GM13976 (cell line): Measurements from ENCODE around the gene TGFBR3.

Source experiments
- DNase-seq: peaks from one replicate; pipeline ENCODE4 v3.0.0; 2012; ENCODE audit warnings: low spot score
- in situ Hi-C: fragments of 300-500 bp; cut with MboI; formaldehyde crosslinking; loops from one replicate; pipeline ENCODE4 v1.12.0; 2022; ENCODE audit warnings: low sequenced_read_pairs, mixed read lengths, inconsistent platforms; ENCODE audit not compliant: unreplicated experiment
- TF ChIP-seq, protein P1 (sequence below): IDR thresholded peaks from 2 replicates; pipeline ENCODE4 v1.5.1; 2012; ENCODE audit warnings: borderline replicate concordance, mild to moderate bottlenecking; ENCODE audit not compliant: insufficient read depth; ENCODE audit errors: extremely low read depth, missing control alignments, control extremely low read depth

Gene TGFBR3

DNA sequence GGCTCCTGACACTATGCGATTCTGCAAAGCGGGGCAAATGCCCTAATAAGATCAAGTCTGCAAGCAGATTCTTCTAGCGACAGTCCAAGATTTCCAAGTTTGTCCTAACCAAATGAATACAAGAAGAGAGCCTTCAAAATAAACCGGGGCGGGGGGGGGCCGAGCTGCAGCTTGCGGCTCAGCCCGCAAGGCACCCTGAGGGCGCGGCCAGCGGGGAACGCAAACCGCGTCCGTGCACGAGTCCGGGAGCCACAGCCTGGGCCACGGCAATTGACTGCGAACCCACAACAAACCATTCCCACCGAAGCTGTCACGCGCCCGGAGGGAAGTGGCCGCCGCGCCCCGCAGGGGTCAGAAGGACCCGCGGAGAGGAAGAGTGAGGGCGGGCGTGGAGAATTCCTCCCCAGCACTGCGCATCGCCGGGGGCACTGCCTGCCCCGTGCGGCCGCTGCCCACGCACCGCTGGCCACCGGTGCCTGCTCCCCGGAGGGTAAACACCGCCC is 687 bp downstream of the TGFBR3 start:
- TF ChIP-seq, protein P1, sequence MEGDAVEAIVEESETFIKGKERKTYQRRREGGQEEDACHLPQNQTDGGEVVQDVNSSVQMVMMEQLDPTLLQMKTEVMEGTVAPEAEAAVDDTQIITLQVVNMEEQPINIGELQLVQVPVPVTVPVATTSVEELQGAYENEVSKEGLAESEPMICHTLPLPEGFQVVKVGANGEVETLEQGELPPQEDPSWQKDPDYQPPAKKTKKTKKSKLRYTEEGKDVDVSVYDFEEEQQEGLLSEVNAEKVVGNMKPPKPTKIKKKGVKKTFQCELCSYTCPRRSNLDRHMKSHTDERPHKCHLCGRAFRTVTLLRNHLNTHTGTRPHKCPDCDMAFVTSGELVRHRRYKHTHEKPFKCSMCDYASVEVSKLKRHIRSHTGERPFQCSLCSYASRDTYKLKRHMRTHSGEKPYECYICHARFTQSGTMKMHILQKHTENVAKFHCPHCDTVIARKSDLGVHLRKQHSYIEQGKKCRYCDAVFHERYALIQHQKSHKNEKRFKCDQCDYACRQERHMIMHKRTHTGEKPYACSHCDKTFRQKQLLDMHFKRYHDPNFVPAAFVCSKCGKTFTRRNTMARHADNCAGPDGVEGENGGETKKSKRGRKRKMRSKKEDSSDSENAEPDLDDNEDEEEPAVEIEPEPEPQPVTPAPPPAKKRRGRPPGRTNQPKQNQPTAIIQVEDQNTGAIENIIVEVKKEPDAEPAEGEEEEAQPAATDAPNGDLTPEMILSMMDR, result no peak
- in situ Hi-C loops, result no loop called here
- peak; percentile 36 for DNase-seq

GRCh38 chr1:91884459-91885212 is 1.3 kb downstream of the TGFBR3 start:
- TF ChIP-seq, protein P1, result no peak
- in situ Hi-C loops, result no loop called here
- no peak for DNase-seq

- TF ChIP-seq, protein P1, result peak; percentile 50
- DNase-seq, result peak; percentile 61
- in situ Hi-C loops, result no loop called here
Measured at GRCh38 chr1:91883470-91883869, 2.5 kb downstream of the TGFBR3 start.

DNA sequence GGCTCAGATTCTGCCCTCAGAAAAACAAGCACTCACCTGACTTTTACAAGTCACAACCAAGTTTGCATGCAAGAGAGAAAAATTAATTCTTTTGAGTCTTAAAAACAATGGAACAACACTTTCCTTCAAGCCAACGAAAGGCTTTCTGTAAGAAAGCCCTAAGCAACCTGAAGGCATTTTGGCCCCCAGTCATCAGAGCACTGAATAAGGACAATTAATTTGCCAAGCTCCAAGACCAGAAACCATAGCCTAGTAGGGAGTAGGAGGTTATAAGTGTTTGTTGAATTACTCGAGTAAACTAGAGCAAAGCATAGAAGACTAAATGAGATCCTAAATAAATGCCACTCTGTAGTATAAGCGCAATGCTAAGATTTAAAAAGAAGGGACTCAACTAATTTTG is 4.7 kb downstream of the TGFBR3 start:
- DNase-seq, result no peak
- TF ChIP-seq, protein P1, result no peak
- in situ Hi-C loops, result no loop called here

GRCh38 chr1:91879733-91880132 is 6.2 kb downstream of the TGFBR3 start:
- in situ Hi-C loops, result no loop called here
- TF ChIP-seq, protein P1, result no peak

GRCh38 chr1:91877574-91878208 is 8.3 kb downstream of the TGFBR3 start:
- in situ Hi-C loops, result no loop called here
- TF ChIP-seq, protein P1, result no peak

More at GRCh38 chr1:91879733-91880132, 6.2 kb downstream of the TGFBR3 start:
- DNase-seq, result no peak

More at GRCh38 chr1:91877574-91878208, 8.3 kb downstream of the TGFBR3 start:
- DNase-seq, result peak; percentile 53
